ENCODE measurements around the gene PGF. TPM values are rescaled to one million over a fixed set of nuclear protein-coding genes. Genes with fewer than 3 reads are reported as not detected.

PGF gene
- total RNA-seq, 2 donors from 2014 or later = 0.35 TPM; not detected in 1

- no peak overlapping the region for H3K4me3 Mint-ChIP-seq
- no peaks in the 10 kb centered on the region for H3K4me1 Mint-ChIP-seq (ENCODE audit: low read depth)
- DNase-seq (no peak), ATAC-seq (replicated peaks in 1 of 2) (no peak)
- H3K27me3 Mint-ChIP-seq (ENCODE audit: low read depth) = no peaks in the 10 kb centered on the region
- H3K27ac Mint-ChIP-seq = no peak overlapping the region
- no peaks in the 10 kb centered on the region for H3K36me3 Mint-ChIP-seq (ENCODE audit: insufficient read depth in 2 of 2)
- H3K9me3 Mint-ChIP-seq = no peaks in the 10 kb centered on the region
Observed at GRCh38 chr14:74911704-74912103, 43.7 kb downstream of the PGF start.

- Mint-ChIP-seq H3K27me3 (ENCODE audit: low read depth) (no peaks in the 10 kb centered on the region), H3K27ac (no peak overlapping the region), H3K36me3 (ENCODE audit: insufficient read depth in 2 of 2) (no peaks in the 10 kb centered on the region)
Observed at GRCh38 chr14:74911221-74911620, 44.2 kb downstream of the PGF start.

GRCh38 chr14:74910556-74910955, 44.8 kb downstream of the PGF start:
- H3K36me3 Mint-ChIP-seq (ENCODE audit: insufficient read depth in 2 of 2) = no peaks in the 10 kb centered on the region
- H3K27ac Mint-ChIP-seq = no peak overlapping the region
- no peak overlapping the region for H3K4me3 Mint-ChIP-seq
- peaks cover 1% of the 10 kb centered on the region for H3K4me1 Mint-ChIP-seq (ENCODE audit: low read depth)
- no peak for ATAC-seq (replicated peaks in 1 of 2)
- H3K27me3 Mint-ChIP-seq (ENCODE audit: low read depth) = no peaks in the 10 kb centered on the region
- no peak for DNase-seq
- H3K9me3 Mint-ChIP-seq = no peaks in the 10 kb centered on the region

More at GRCh38 chr14:74911221-74911620, 44.2 kb downstream of the PGF start:
- Mint-ChIP-seq H3K9me3 (no peaks in the 10 kb centered on the region), H3K4me3 (no peak overlapping the region), H3K4me1 (ENCODE audit: low read depth) (no peaks in the 10 kb centered on the region)
- DNase-seq (no peak), ATAC-seq (replicated peaks in 1 of 2) (no peak)

- no peak for DNase-seq
- Mint-ChIP-seq H3K9me3 (no peaks in the 10 kb centered on the region), H3K4me3 (no peak overlapping the region), H3K27me3 (ENCODE audit: low read depth) (no peaks in the 10 kb centered on the region), H3K27ac (no peak overlapping the region), H3K4me1 (ENCODE audit: low read depth) (peaks cover 6% of the 10 kb centered on the region), H3K36me3 (ENCODE audit: insufficient read depth in 2 of 2) (no peaks in the 10 kb centered on the region)
- ATAC-seq (replicated peaks in 1 of 2) = no peak
Observed at GRCh38 chr14:74909911-74910310, 45.5 kb downstream of the PGF start.

GRCh38 chr14:74909501-74909900, 45.9 kb downstream of the PGF start:
- no peak overlapping the region for H3K4me3 Mint-ChIP-seq
- no peaks in the 10 kb centered on the region for H3K36me3 Mint-ChIP-seq (ENCODE audit: insufficient read depth in 2 of 2)
- no peak for DNase-seq
- H3K27ac Mint-ChIP-seq = no peak overlapping the region
- no peak for ATAC-seq (replicated peaks in 1 of 2)
- H3K27me3 Mint-ChIP-seq (ENCODE audit: low read depth) = no peaks in the 10 kb centered on the region
- H3K9me3 Mint-ChIP-seq = no peaks in the 10 kb centered on the region
- peaks cover 6% of the 10 kb centered on the region for H3K4me1 Mint-ChIP-seq (ENCODE audit: low read depth)

- Mint-ChIP-seq H3K27ac (no peak overlapping the region), H3K4me3 (no peak overlapping the region), H3K36me3 (ENCODE audit: insufficient read depth in 2 of 2) (no peaks in the 10 kb centered on the region), H3K27me3 (ENCODE audit: low read depth) (no peaks in the 10 kb centered on the region), H3K4me1 (ENCODE audit: low read depth) (peaks cover 6% of the 10 kb centered on the region), H3K9me3 (no peaks in the 10 kb centered on the region)
- no peak for ATAC-seq (replicated peaks in 1 of 2)
- DNase-seq = no peak
Observed at GRCh38 chr14:74908861-74909341, 46.5 kb downstream of the PGF start.

- Mint-ChIP-seq H3K4me1 (ENCODE audit: low read depth) (peaks cover 8% of the 10 kb centered on the region), H3K27ac (peak overlapping the region; percentile 60), H3K9me3 (no peaks in the 10 kb centered on the region), H3K4me3 (no peak overlapping the region), H3K36me3 (ENCODE audit: insufficient read depth in 2 of 2) (no peaks in the 10 kb centered on the region), H3K27me3 (ENCODE audit: low read depth) (no peaks in the 10 kb centered on the region)
- ATAC-seq (replicated peaks in 1 of 2) (no peak), DNase-seq (no peak)
Observed at GRCh38 chr14:74907744-74908143, 47.7 kb downstream of the PGF start.

- no peaks in the 10 kb centered on the region for H3K9me3 Mint-ChIP-seq
- no peak overlapping the region for H3K4me3 Mint-ChIP-seq
- no peaks in the 10 kb centered on the region for H3K27me3 Mint-ChIP-seq (ENCODE audit: low read depth)
- H3K27ac Mint-ChIP-seq = peak overlapping the region; percentile 60
- peaks cover 0 to 2% of the 10 kb centered on the region in 2 donors for H3K36me3 Mint-ChIP-seq (ENCODE audit: insufficient read depth in 2 of 2)
- DNase-seq = no peak
- no peak for ATAC-seq (replicated peaks in 1 of 2)
- H3K4me1 Mint-ChIP-seq (ENCODE audit: low read depth) = peaks cover 9% of the 10 kb centered on the region
Observed at GRCh38 chr14:74906925-74907521, 48.4 kb downstream of the PGF start.

- ATAC-seq (replicated peaks in 1 of 2) (peak; percentile 56 to 67), DNase-seq (peak; percentile 78 to 83)
- no peaks in the 10 kb centered on the region for H3K9me3 Mint-ChIP-seq
- peaks cover 9% of the 10 kb centered on the region for H3K4me1 Mint-ChIP-seq (ENCODE audit: low read depth)
- H3K27ac Mint-ChIP-seq = no peak overlapping the region
- peaks cover 0 to 7% of the 10 kb centered on the region in 2 donors for H3K36me3 Mint-ChIP-seq (ENCODE audit: insufficient read depth in 2 of 2)
- H3K4me3 Mint-ChIP-seq = no peak overlapping the region
- no peaks in the 10 kb centered on the region for H3K27me3 Mint-ChIP-seq (ENCODE audit: low read depth)
Observed at GRCh38 chr14:74905595-74906142, 49.7 kb downstream of the PGF start.

GRCh38 chr14:74904635-74905503, 50.5 kb downstream of the PGF start:
- no peaks in the 10 kb centered on the region for H3K9me3 Mint-ChIP-seq
- H3K27me3 Mint-ChIP-seq (ENCODE audit: low read depth) = no peaks in the 10 kb centered on the region
- peak overlapping the region; percentile 30 for H3K27ac Mint-ChIP-seq
- H3K4me1 Mint-ChIP-seq (ENCODE audit: low read depth) = peaks cover 9% of the 10 kb centered on the region
- no peak overlapping the region for H3K4me3 Mint-ChIP-seq
- peaks cover 0 to 10% of the 10 kb centered on the region in 2 donors for H3K36me3 Mint-ChIP-seq (ENCODE audit: insufficient read depth in 2 of 2)
- DNase-seq = no peak
- ATAC-seq (replicated peaks in 1 of 2) = no peak

- no peak for ATAC-seq (replicated peaks in 1 of 2)
- H3K27ac Mint-ChIP-seq = no peak overlapping the region
- H3K4me3 Mint-ChIP-seq = no peak overlapping the region
- H3K36me3 Mint-ChIP-seq (ENCODE audit: insufficient read depth in 2 of 2) = peaks cover 7 to 21% of the 10 kb centered on the region in 2 donors
- H3K4me1 Mint-ChIP-seq (ENCODE audit: low read depth) = peaks cover 9% of the 10 kb centered on the region
- no peak for DNase-seq
- no peaks in the 10 kb centered on the region for H3K27me3 Mint-ChIP-seq (ENCODE audit: low read depth)
- H3K9me3 Mint-ChIP-seq = no peaks in the 10 kb centered on the region
Observed at GRCh38 chr14:74902941-74903705, 52.3 kb downstream of the PGF start.

- H3K36me3 Mint-ChIP-seq (ENCODE audit: insufficient read depth in 2 of 2) = peaks cover 12 to 40% of the 10 kb centered on the region in 2 donors
- H3K27me3 Mint-ChIP-seq (ENCODE audit: low read depth) = no peaks in the 10 kb centered on the region
- no peak overlapping the region for H3K4me3 Mint-ChIP-seq
- ATAC-seq (replicated peaks in 1 of 2) = no peak
- no peaks in the 10 kb centered on the region for H3K9me3 Mint-ChIP-seq
- no peak for DNase-seq
- peaks cover 4% of the 10 kb centered on the region for H3K4me1 Mint-ChIP-seq (ENCODE audit: low read depth)
- no peak overlapping the region for H3K27ac Mint-ChIP-seq
Observed at GRCh38 chr14:74898694-74899093, 56.7 kb downstream of the PGF start.

GRCh38 chr14:74898083-74898482, 57.3 kb downstream of the PGF start:
- no peaks in the 10 kb centered on the region for H3K27me3 Mint-ChIP-seq (ENCODE audit: low read depth)
- peaks cover 4% of the 10 kb centered on the region for H3K4me1 Mint-ChIP-seq (ENCODE audit: low read depth)
- no peak overlapping the region for H3K27ac Mint-ChIP-seq
- DNase-seq (no peak), ATAC-seq (replicated peaks in 1 of 2) (no peak)
- no peak overlapping the region for H3K4me3 Mint-ChIP-seq
- no peaks in the 10 kb centered on the region for H3K9me3 Mint-ChIP-seq
- H3K36me3 Mint-ChIP-seq (ENCODE audit: insufficient read depth in 2 of 2) = peaks cover 12 to 43% of the 10 kb centered on the region in 2 donors

All from activated T-cell treated with anti-CD3 and anti-CD28 coated beads, Interleukin-2, amount 50 U/mL, for 72 hours (primary cell).